ENCODE data around the gene ARHGEF3.
"Not testable (repeated sequence)": the region's sequence is repeated elsewhere in the genome, so short reads cannot be mapped to it uniquely, and the experiment has no call there.

- TF ChIP-seq, protein P1, sequence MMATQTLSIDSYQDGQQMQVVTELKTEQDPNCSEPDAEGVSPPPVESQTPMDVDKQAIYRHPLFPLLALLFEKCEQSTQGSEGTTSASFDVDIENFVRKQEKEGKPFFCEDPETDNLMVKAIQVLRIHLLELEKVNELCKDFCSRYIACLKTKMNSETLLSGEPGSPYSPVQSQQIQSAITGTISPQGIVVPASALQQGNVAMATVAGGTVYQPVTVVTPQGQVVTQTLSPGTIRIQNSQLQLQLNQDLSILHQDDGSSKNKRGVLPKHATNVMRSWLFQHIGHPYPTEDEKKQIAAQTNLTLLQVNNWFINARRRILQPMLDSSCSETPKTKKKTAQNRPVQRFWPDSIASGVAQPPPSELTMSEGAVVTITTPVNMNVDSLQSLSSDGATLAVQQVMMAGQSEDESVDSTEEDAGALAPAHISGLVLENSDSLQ (IDR thresholded peaks at IDR 0.05): not testable (repeated sequence)
- TF ChIP-seq L3MBTL2 (conservative IDR thresholded peaks at IDR 0.05); FOXA1 (IDR thresholded peaks at IDR 0.05); ARNT (IDR thresholded peaks at IDR 0.05); HDGF (IDR thresholded peaks at IDR 0.05; ENCODE audit: borderline replicate concordance); SP1 (IDR thresholded peaks at IDR 0.05); BHLHE40 (IDR thresholded peaks at IDR 0.05; ENCODE audit: borderline replicate concordance); NFRKB (IDR thresholded peaks at IDR 0.05); SUZ12 (IDR thresholded peaks at IDR 0.05); FOXK2 (IDR thresholded peaks at IDR 0.05); FOXM1 (IDR thresholded peaks at IDR 0.05; ENCODE audit: borderline replicate concordance): not testable (repeated sequence)
Measured at GRCh38 chr3:56692520-56693433, 109.0 kb downstream of the ARHGEF3 start.
